DOHH2 (cell line): Measurements from ENCODE around the gene FAM8A1.
A peak's percentile ranks its signal among the peaks of the same experiment; 100 is the strongest.

Experiments
- H3F3A ChIP-seq: fragments of 200-600 bp; sonication (generic), shearing (Covaris generic); 2 replicates; pipeline ENCODE4 v1.6.0; 2016; ENCODE audit warnings: antibody characterized with exemption, mild to moderate bottlenecking; ENCODE audit not compliant: control insufficient read depth, insufficient read depth
- H3K27ac ChIP-seq: fragments of 200-600 bp; sonication (generic); 2 replicates; pipeline ENCODE4 v1.5.1; 2014; ENCODE audit warnings: low read depth, mild to moderate bottlenecking, low read length, moderate library complexity
- H3K27me3 ChIP-seq: fragments of 200-600 bp; sonication (generic); 2 replicates; pipeline ENCODE4 v1.6.1; 2014; ENCODE audit warnings: mild to moderate bottlenecking, low read length, mixed read lengths; ENCODE audit not compliant: control insufficient read depth
- H3K36me3 ChIP-seq: fragments of 200-600 bp; sonication (generic); 2 replicates; pipeline ENCODE4 v1.6.1; 2014; ENCODE audit warnings: mild to moderate bottlenecking, low read length, moderate library complexity, mixed read lengths; ENCODE audit not compliant: control insufficient read depth
- H3K4me1 ChIP-seq: fragments of 200-600 bp; sonication (generic); 2 replicates; pipeline ENCODE4 v1.6.1; 2014; ENCODE audit warnings: mild to moderate bottlenecking, low read length, mixed read lengths; ENCODE audit not compliant: control insufficient read depth
- H3K4me2 ChIP-seq: fragments of 200-600 bp; sonication (generic); 2 replicates; pipeline ENCODE4 v1.6.0; 2014; ENCODE audit warnings: mild to moderate bottlenecking, low read length, moderate library complexity
- H3K4me3 ChIP-seq: fragments of 200-600 bp; sonication (generic); 2 replicates; pipeline ENCODE4 v1.5.1; 2014; ENCODE audit warnings: mild to moderate bottlenecking, low read length, mixed read lengths
- H3K79me2 ChIP-seq: fragments of 200-600 bp; sonication (generic); 2 replicates; pipeline ENCODE4 v1.6.1; 2014; ENCODE audit warnings: mild to moderate bottlenecking, low read length, mixed read lengths; ENCODE audit not compliant: control insufficient read depth
- H3K9me2 ChIP-seq: fragments of 200-600 bp; sonication (generic); replicated peaks from 2 replicates; pipeline ENCODE4 v1.6.1; 2014; ENCODE audit warnings: mild to moderate bottlenecking, low read length, mixed read lengths; ENCODE audit not compliant: control insufficient read depth
- H3K9me3 ChIP-seq: fragments of 200-600 bp; sonication (generic); 2 replicates; pipeline ENCODE4 v1.6.1; 2014; ENCODE audit warnings: antibody characterized with exemption, low read length, mixed read lengths; ENCODE audit not compliant: control insufficient read depth, insufficient read depth
- H4K20me1 ChIP-seq: fragments of 200-600 bp; sonication (generic); 2 replicates; pipeline ENCODE4 v1.6.0; 2014; ENCODE audit warnings: low read depth, mild to moderate bottlenecking, antibody characterized with exemption, low read length, moderate library complexity; ENCODE audit not compliant: control insufficient read depth, insufficient read depth
- EZH2phosphoT487 ChIP-seq: fragments of 200-600 bp; sonication (generic); IDR thresholded peaks from 2 replicates; pipeline ENCODE4 v1.6.1; 2017; ENCODE audit warnings: borderline replicate concordance, mild to moderate bottlenecking, antibody characterized with exemption, low read length, moderate library complexity, mixed read lengths
- TF ChIP-seq, protein P1 (sequence below): fragments of 200-600 bp; sonication (generic); IDR thresholded peaks from one replicate; pipeline ENCODE4 v1.5.1; 2014; ENCODE audit warnings: antibody characterized with exemption, mild to moderate bottlenecking, low read depth, low read length; ENCODE audit not compliant: poor library complexity, severe bottlenecking

FAM8A1 gene, protein sequence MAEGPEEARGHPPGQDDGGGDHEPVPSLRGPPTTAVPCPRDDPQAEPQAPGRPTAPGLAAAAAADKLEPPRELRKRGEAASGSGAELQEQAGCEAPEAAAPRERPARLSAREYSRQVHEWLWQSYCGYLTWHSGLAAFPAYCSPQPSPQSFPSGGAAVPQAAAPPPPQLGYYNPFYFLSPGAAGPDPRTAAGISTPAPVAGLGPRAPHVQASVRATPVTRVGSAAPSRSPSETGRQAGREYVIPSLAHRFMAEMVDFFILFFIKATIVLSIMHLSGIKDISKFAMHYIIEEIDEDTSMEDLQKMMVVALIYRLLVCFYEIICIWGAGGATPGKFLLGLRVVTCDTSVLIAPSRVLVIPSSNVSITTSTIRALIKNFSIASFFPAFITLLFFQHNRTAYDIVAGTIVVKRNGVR

DNA sequence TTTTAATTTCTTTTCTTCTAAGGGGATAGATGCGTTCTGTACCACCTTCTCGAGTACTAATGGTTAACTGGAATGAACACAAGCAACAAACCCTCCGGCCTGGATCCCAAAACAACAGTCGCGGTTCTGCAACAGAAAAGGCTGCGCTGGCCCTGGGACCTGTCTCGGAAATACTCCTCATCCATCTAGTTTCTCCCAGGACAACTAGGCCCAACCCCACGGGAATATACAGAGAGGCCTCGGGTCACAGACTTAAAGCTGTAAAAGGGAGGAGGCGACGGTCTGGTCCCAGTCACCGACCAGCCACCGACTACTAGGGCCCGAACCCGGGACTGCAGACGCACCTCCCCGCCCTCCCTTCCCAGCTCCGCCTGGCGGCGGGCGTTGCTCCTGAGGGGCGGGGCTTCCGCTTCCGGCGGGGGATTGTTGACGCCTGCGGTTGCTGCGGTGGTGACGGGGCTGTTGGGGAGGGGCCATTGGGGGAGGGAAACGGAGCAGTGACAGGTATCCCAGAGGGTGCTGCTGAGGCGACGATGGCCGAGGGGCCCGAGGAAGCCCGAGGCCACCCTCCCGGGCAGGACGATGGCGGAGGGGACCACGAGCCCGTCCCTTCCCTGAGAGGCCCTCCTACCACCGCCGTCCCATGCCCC is at the start of gene FAM8A1:
FAM8A1 (plus strand) TSS at position 426 of the 650 bp plus-strand sequence; CDS start at position 534, 108 bp downstream.
- H3K27ac ChIP-seq: peak within 1 kb of the TSS; percentile 61
- peak within 1 kb of the TSS; percentile 88 for H3K4me2 ChIP-seq

DNA sequence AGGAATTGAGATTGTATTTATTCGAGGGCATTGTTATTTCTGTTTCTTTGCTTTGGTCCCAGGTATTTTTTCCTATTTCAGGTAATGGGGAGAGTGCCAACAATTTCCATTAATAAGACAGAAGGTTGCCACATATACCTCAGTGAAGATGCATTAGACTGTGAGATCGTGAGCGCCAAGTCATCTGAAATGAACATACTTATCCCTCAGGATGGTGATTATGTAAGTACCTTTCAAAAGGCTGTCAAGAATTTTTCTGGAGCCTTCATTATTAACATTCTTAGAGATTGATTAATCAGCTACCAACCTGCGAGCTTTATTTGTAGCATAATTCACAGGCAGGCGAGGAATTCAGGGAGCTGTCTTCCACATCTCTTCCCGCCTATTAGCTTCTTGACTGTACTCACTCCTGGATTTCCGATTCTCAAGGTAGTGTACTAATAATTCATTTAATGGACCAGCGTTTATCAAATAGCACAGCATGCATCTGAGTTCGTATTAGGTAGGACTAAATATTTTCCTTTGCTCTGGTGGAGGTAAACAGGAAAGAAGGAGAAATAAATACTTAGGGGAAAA is 48.6 kb upstream of the FAM8A1 start:
- no peaks in the 10 kb centered on the region for H3K9me3 ChIP-seq
- H3K79me2 ChIP-seq: no peaks in the 10 kb centered on the region
- H3K4me2 ChIP-seq: no peak overlapping the region
- TF ChIP-seq, protein P1, sequence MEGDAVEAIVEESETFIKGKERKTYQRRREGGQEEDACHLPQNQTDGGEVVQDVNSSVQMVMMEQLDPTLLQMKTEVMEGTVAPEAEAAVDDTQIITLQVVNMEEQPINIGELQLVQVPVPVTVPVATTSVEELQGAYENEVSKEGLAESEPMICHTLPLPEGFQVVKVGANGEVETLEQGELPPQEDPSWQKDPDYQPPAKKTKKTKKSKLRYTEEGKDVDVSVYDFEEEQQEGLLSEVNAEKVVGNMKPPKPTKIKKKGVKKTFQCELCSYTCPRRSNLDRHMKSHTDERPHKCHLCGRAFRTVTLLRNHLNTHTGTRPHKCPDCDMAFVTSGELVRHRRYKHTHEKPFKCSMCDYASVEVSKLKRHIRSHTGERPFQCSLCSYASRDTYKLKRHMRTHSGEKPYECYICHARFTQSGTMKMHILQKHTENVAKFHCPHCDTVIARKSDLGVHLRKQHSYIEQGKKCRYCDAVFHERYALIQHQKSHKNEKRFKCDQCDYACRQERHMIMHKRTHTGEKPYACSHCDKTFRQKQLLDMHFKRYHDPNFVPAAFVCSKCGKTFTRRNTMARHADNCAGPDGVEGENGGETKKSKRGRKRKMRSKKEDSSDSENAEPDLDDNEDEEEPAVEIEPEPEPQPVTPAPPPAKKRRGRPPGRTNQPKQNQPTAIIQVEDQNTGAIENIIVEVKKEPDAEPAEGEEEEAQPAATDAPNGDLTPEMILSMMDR: no peak
- no peak for TF ChIP-seq EZH2phosphoT487
- H3K36me3 ChIP-seq: no peaks in the 10 kb centered on the region
- H3K27ac ChIP-seq: no peak overlapping the region
- no peak overlapping the region for H3K4me3 ChIP-seq
- H3K27me3 ChIP-seq: no peaks in the 10 kb centered on the region
- no peaks in the 10 kb centered on the region for H3F3A ChIP-seq
- H3K4me1 ChIP-seq: no peaks in the 10 kb centered on the region
- no peaks in the 10 kb centered on the region for H3K9me2 ChIP-seq
- H4K20me1 ChIP-seq: no peaks in the 10 kb centered on the region

More for the DNA sequence above, at the start of gene FAM8A1:
- Histone ChIP-seq H3K79me2 (peaks cover 19% of the 10 kb centered on the region), H3K4me1 (peaks cover 24% of the 10 kb centered on the region), H3K9me3 (no peaks in the 10 kb centered on the region), H3K9me2 (no peaks in the 10 kb centered on the region), H3K27me3 (no peaks in the 10 kb centered on the region), H3K36me3 (peaks cover 8% of the 10 kb centered on the region), H3F3A (peaks cover 5% of the 10 kb centered on the region; the same call in 1 of the 2 replicates), H4K20me1 (no peaks in the 10 kb centered on the region), H3K4me3 (peak within 1 kb of the TSS; percentile 80)
- TF ChIP-seq, protein P1: peak; percentile 18
- no peak for TF ChIP-seq EZH2phosphoT487

DNA sequence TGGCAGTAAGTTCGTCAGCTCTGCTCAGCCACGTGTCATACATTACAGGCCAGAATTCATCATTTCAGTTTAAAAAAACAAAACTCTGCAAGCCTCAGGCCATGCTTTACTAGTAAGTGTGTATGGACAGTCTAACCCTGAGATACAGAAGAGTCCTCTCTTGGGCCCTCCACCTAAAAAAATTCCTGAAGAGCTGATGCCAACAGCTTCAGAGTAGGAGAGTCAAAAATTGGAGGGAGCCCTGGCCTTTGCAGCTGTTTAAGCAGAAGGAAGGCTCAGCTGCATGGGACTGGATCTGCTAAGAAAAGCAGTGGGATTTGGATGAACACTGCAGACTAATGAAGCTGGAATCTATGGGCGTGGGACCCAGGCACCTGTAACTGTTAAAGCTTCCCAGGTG is 47.2 kb upstream of the FAM8A1 start:
- H3K9me2 ChIP-seq: no peaks in the 10 kb centered on the region
- no peaks in the 10 kb centered on the region for H3K9me3 ChIP-seq
- no peaks in the 10 kb centered on the region for H3K4me1 ChIP-seq
- H3K27me3 ChIP-seq: no peaks in the 10 kb centered on the region
- H3K4me3 ChIP-seq: no peak overlapping the region
- H3K36me3 ChIP-seq: no peaks in the 10 kb centered on the region
- no peak for TF ChIP-seq EZH2phosphoT487
- TF ChIP-seq, protein P1: no peak
- no peaks in the 10 kb centered on the region for H3K79me2 ChIP-seq
- H4K20me1 ChIP-seq: no peaks in the 10 kb centered on the region
- no peak overlapping the region for H3K4me2 ChIP-seq
- H3F3A ChIP-seq: no peaks in the 10 kb centered on the region
- no peak overlapping the region for H3K27ac ChIP-seq
